Measurements from ENCODE around the gene RFTN2. TPM values are rescaled to one million over a fixed set of nuclear protein-coding genes. Genes with fewer than 3 reads are reported as not detected.

RFTN2 gene
- total and polyA plus RNA-seq, 2 experiments from 2014 or later, result 0.42 to 2.1 TPM

- no peak overlapping the region for H2AFZ ChIP-seq
- H3K9me3 Mint-ChIP-seq, result peaks cover 3% of the 10 kb centered on the region; the same call in 1 of the 3 replicates
- H3K27ac ChIP-seq (ENCODE audit: low read depth), result no peak overlapping the region
- H3K27ac Mint-ChIP-seq, result no peak overlapping the region
- H3K4me1 ChIP-seq (ENCODE audit: insufficient read depth), result peaks cover 32% of the 10 kb centered on the region
- no peaks in the 10 kb centered on the region for H3K27me3 ChIP-seq (ENCODE audit: insufficient read depth)
- peaks cover 33% of the 10 kb centered on the region for H3K4me1 Mint-ChIP-seq
- no peak overlapping the region for H3K4me3 ChIP-seq
- H4K20me1 ChIP-seq (replicated peaks; ENCODE audit: insufficient read depth), result no peaks in the 10 kb centered on the region
- no peak for DNase-seq (ENCODE audit: low spot score)
- no peak overlapping the region for H3K4me3 Mint-ChIP-seq
- TF ChIP-seq JUNB (IDR thresholded peaks at IDR 0.05; ENCODE audit: unreplicated experiment) (no peak), STAT1 (IDR thresholded peaks at IDR 0.05; ENCODE audit: unreplicated experiment) (no peak), EZH2phosphoT487 (IDR thresholded peaks at IDR 0.05; ENCODE audit: unreplicated experiment) (no peak), POLR2AphosphoS5 (IDR thresholded peaks at IDR 0.05; ENCODE audit: low read depth) (no peak), ETS1 (IDR thresholded peaks at IDR 0.05) (no peak), EZH2 (IDR thresholded peaks at IDR 0.05; ENCODE audit: low read depth, unreplicated experiment) (no peak), ZNF331 (CRISPR knock-in tag; IDR thresholded peaks at IDR 0.05; ENCODE audit: low read depth) (no peak), ZNF114 (CRISPR knock-in tag; IDR thresholded peaks at IDR 0.05) (no peak), ZNF462 (CRISPR knock-in tag; IDR thresholded peaks at IDR 0.05) (no peak), REST (IDR thresholded peaks at IDR 0.05; ENCODE audit: unreplicated experiment) (no peak), CTCF (conservative IDR thresholded peaks at IDR 0.05; ENCODE audit: low read depth in 2 of 2) (no peak), CREB1 (CRISPR knock-in tag; IDR thresholded peaks at IDR 0.05; ENCODE audit: low read depth) (no peak), NANOG (IDR thresholded peaks at IDR 0.05; ENCODE audit: borderline replicate concordance) (no peak)
- 0 out of 2 replicates have a peak, but pooled peaks cover 4% of the 10 kb centered on the region for H3F3A ChIP-seq (replicated peaks; ENCODE audit: low read depth)
- H3K36me3 ChIP-seq (ENCODE audit: insufficient read depth), result no peaks in the 10 kb centered on the region
- H3K79me2 ChIP-seq (replicated peaks; ENCODE audit: insufficient read depth), result no peaks in the 10 kb centered on the region
- no peak; the same call in 1 of the 3 replicates for ATAC-seq
- no peaks in the 10 kb centered on the region for H3K9me2 ChIP-seq (ENCODE audit: insufficient read depth)
- peaks cover 4% of the 10 kb centered on the region for H3K27me3 Mint-ChIP-seq (ENCODE audit: insufficient read depth, low read depth, poor library complexity)
- H3K4me2 ChIP-seq, result no peak overlapping the region; the same call in 1 of the 2 replicates
- no peaks in the 10 kb centered on the region for H3K36me3 Mint-ChIP-seq (ENCODE audit: low read depth)
Observed at GRCh38 chr2:197614532-197614931, 60.9 kb downstream of the RFTN2 start.

All from GM23338 (cell line).